Transverse colon (tissue), 4 donors: ENCODE results near the gene TOMM22.

ENCODE experiments used
- CTCF ChIP-seq, 5 experiments: fragments of 200-600 bp in 3 of 5; fragments of 450-650 bp in 2 of 5; sonication (generic) in 3 of 5; IDR thresholded peaks; 1 replicate in 2 of 5; 2 replicates in 3 of 5; pipeline ENCODE4 v1.5.1; 2016 to 2017; ENCODE audit warnings: antibody characterized with exemption in 5 of 5, inconsistent platforms in 3 of 5, mild to moderate bottlenecking in 2 of 5, moderate library complexity in 1 of 5
- EP300 ChIP-seq: sonication (generic); formaldehyde crosslinking; IDR thresholded peaks from one replicate; pipeline ENCODE4 v1.6.1; 2017; ENCODE audit warnings: antibody characterized with exemption, low read depth
- POLR2A ChIP-seq: fragments of 450-650 bp; IDR thresholded peaks from one replicate; pipeline ENCODE4 v1.6.1; 2016; ENCODE audit warnings: antibody characterized with exemption, mild to moderate bottlenecking, moderate library complexity
- POLR2AphosphoS5 ChIP-seq, 3 donors: sonication (generic); formaldehyde crosslinking; IDR thresholded peaks; one replicate each; pipeline ENCODE4 v1.6.1; 2016; ENCODE audit warnings: antibody characterized with exemption in 3 of 3

- TF ChIP-seq CTCF (IDR thresholded peaks at IDR 0.05) (no peak), EP300 (no peak), POLR2A (no peak), POLR2AphosphoS5 (IDR thresholded peaks at IDR 0.05) (no peak)
Measured at GRCh38 chr22:38712486-38713207, 30.9 kb downstream of the TOMM22 start.
